AG04450 (cell line): ENCODE results near the gene INPP5A. TPM values are rescaled to one million over a fixed set of nuclear protein-coding genes. Genes with fewer than 3 reads are reported as not detected.
"Not testable (repeated sequence)": the region's sequence is repeated elsewhere in the genome, so short reads cannot be mapped to it uniquely, and the experiment has no call there.

Experiments
- CTCF ChIA-PET: fragments of 300-600, 350-600 bp; formaldehyde crosslinking; extraction: SDS; loops from one replicate; lab custom pipeline; 2022; ENCODE audit warnings: antibody characterized with exemption, inconsistent platforms; lab: Charles Lee
- POLR2A ChIA-PET: fragments of 350-600 bp; formaldehyde crosslinking; extraction: SDS; loops from one replicate; lab custom pipeline; 2021; ENCODE audit warnings: antibody characterized with exemption, inconsistent platforms; lab: Yijun Ruan, JAX
- DNase-seq: peaks from one replicate; pipeline ENCODE4 v3.0.0-alpha.2; 2011; ENCODE audit warnings: low read depth, low spot score
- H3K27ac ChIP-seq: one replicate; pipeline ENCODE4 v1.5.1; 2012; ENCODE audit warnings: low read depth, low read length, control low read depth
- H3K27me3 ChIP-seq: one replicate; pipeline ENCODE4 v1.6.0; 2012; ENCODE audit warnings: low read length; ENCODE audit not compliant: control insufficient read depth, insufficient read depth
- H3K4me3 ChIP-seq: 2 replicates; pipeline ENCODE4 v1.5.1; 2011; ENCODE audit warnings: mild to moderate bottlenecking, low read depth, low read length, control low read depth
- H3K9me3 ChIP-seq: 2 replicates; pipeline ENCODE4 v1.5.1; 2012; ENCODE audit warnings: low read length; ENCODE audit not compliant: control insufficient read depth, insufficient read depth
- CTCF ChIP-seq: IDR thresholded peaks from 2 replicates; pipeline ENCODE4 v1.5.1; 2011; ENCODE audit warnings: low read depth, low read length, control low read depth, inconsistent platforms
- polyA plus RNA-seq: library from polyadenylated mRNA; depleted of rRNA; stranded (reverse); fragments of >200 nt; gene quantifications from 2 replicates; pipeline ENCODE4 v1.2.3, GENCODE V29; 2011

The INPP5A gene
- polyA plus RNA-seq, 1 experiment, result 22.5 TPM

- ChIA-PET POLR2A (no interaction called here), CTCF (no interaction called here)
- no peak for TF ChIP-seq CTCF
- Histone ChIP-seq H3K27me3 (peaks cover 39% of the 10 kb centered on the region), H3K9me3 (peaks cover 11% of the 10 kb centered on the region; the same call in 1 of the 2 replicates), H3K27ac (no peak overlapping the region), H3K4me3 (no peak overlapping the region)
- no peak for DNase-seq
These were observed 252.1 kb downstream of the INPP5A start for GRCh38 chr10:132789659-132790148.

- Histone ChIP-seq H3K9me3 (peaks cover 9% of the 10 kb centered on the region; the same call in 1 of the 2 replicates), H3K27me3 (peaks cover 40% of the 10 kb centered on the region), H3K4me3 (no peak overlapping the region), H3K27ac (no peak overlapping the region)
- ChIA-PET CTCF (no interaction called here), POLR2A (no interaction called here)
- TF ChIP-seq CTCF, result no peak
- no peak for DNase-seq
These were observed 252.9 kb downstream of the INPP5A start for GRCh38 chr10:132790470-132790869.

- Histone ChIP-seq H3K4me3 (no peak overlapping the region), H3K9me3 (peaks cover 9% of the 10 kb centered on the region; the same call in 1 of the 2 replicates), H3K27me3 (peaks cover 40% of the 10 kb centered on the region), H3K27ac (no peak overlapping the region)
- no peak for DNase-seq
- ChIA-PET POLR2A (no interaction called here), CTCF (no interaction called here)
- TF ChIP-seq CTCF, result no peak
These were observed 253.6 kb downstream of the INPP5A start for GRCh38 chr10:132790934-132791829.

GRCh38 chr10:132792099-132792498, 254.5 kb downstream of the INPP5A start:
- H3K4me3 ChIP-seq, POLR2A ChIA-PET, H3K27ac ChIP-seq, CTCF ChIA-PET, DNase-seq: not testable (repeated sequence)
- Histone ChIP-seq H3K27me3 (peaks cover 41% of the 10 kb centered on the region), H3K9me3 (peaks cover 11% of the 10 kb centered on the region; the same call in 1 of the 2 replicates)

- POLR2A ChIA-PET, result no interaction called here
- no peak overlapping the region for H3K27ac ChIP-seq
- H3K27me3 ChIP-seq, result peaks cover 37% of the 10 kb centered on the region
- H3K4me3 ChIP-seq, result no peak overlapping the region
- TF ChIP-seq CTCF, result no peak
- CTCF ChIA-PET, result no interaction called here
- DNase-seq, result no peak
- peaks cover 11% of the 10 kb centered on the region; the same call in 1 of the 2 replicates for H3K9me3 ChIP-seq
These were observed 255.2 kb downstream of the INPP5A start for GRCh38 chr10:132792796-132793195.
